Stimulated activated CD4-positive, alpha-beta T cell treated with anti-CD3 and anti-CD28 coated beads, Interleukin-2, amount 100 ng/mL, for 48 hours (primary cell): ENCODE data around the gene EFCC1.
"Not testable (repeated sequence)": the region's sequence is repeated elsewhere in the genome, so short reads cannot be mapped to it uniquely, and the experiment has no call there.

Experiments
- DNase-seq, 2 donors: peaks; one replicate each; pipeline ENCODE4 v3.0.0-alpha.2; 2020

Gene EFCC1

DNA sequence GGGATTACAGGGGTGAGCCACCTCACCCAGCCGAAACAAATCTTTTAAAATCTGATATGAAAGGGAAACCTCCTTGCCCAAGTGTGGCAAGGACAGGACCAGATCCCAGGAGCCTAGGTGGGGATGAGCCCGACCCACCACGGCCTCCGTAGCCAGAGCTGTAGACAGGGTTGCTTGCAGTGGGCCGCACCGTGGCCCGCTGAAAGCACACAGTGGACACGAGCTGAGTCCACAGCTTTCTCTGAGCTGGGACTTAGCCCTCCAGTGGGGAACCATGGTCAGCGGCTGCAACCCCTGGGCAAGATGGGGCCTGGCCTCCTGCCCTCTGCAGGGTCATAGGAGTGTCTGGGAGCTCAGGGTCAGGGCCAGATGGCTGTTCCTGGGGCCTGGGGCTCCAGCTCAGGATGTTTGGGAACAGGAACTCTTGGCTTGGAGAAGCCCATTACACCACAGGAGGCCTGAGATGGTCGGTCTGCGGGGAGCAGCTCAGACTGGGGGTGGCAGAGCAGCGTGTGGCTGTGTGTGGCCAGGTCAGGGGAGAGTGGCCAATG is 84.1 kb downstream of the EFCC1 start:
- DNase-seq = no peak

DNA sequence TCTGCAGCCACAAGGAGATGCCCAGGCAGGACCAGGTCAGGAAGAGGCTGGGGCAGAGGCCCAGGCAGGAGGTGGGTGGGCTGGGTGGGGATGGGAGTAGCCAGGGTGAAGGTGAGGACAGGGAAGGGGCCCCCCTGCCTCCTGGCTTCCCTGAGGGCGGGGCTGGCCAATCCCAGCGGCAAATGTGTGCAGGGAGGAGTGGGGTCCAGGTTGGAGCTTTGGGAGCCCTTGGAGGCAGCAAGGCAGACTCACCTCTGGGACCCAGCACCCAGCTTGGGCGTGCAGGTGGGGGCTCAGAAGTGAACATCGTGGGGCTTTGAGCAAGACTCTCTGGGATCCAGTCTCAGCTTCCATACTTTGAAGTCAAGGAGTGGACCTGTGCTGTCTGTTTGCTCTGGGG is 84.7 kb downstream of the EFCC1 start:
- DNase-seq = no peak

DNA sequence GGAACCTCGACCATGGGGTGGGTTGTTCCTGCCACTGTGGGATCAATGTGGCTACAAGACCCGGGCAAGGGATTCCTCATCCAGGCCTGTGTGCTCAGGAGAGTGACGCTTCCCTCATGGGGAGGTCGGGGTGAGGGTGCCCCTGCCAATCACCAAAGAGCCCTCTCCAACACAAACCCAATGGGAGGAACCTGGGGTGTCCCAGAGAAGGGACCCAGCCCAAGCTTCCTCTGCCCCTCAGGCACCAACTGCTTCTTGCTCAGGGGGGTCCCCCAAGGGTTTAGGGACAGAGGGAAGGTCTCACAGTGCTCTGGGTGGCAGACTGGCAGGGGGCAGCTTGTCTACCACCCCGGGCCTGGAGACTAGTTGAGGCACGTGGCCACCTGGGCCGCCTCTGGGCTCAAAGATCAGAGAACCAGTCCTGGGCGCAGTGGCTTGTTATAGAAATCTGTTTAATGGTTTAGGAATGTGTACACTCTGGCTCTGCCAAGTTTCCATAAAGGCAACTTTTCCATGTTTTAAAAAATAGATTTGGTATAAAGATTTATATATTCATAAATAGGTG is 86.1 kb downstream of the EFCC1 start:
- no peak for DNase-seq

DNA sequence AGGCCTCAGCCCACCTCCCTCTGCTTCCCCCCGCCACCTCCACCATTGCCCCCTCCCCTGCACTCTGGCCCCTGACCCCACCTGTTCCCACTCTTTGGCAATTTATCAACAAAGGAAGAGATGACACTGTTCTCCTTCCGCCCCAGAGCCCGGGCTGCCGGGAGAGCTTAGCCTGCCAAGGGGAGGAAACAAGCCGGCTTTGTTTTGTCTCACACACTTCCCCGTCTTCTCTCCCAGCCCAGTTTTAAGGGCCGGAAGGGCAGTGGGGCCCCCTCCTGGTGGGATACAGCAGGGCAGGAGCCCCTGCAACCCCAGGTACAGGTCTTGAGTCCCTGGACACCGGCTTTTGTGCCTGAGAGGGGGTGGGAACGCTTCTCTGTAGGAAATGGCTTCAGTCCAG is 86.8 kb downstream of the EFCC1 start:
- DNase-seq = not testable (repeated sequence)

DNA sequence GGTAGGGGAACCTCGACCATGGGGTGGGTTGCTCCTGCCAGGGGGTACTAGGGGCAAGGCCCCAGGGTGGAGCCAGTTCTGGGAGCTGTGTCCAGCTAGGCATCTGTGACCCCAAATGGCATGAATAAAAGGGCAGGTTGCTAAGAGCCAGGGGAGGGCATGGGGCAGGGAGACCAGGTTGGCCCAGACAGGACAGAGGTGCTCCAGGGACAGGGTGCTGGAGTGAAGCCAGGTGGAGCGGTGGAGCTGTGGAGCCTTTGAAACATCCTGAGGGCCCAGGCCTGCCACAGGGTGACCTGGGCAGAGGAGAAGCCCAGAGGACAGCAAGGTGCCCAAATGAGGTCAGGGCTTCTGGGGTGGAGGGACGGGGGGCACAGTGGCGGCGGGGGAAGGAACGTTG is 87.2 kb downstream of the EFCC1 start:
- DNase-seq = not testable (repeated sequence)
